ENCODE measurements around the gene MAPKAP1. TPM values are rescaled to one million over a fixed set of nuclear protein-coding genes. Genes with fewer than 3 reads are reported as not detected.
A peak's percentile ranks its signal among the peaks of the same experiment; 100 is the strongest.

Gene MAPKAP1
- total RNA-seq, 1 donor from 2014 or later, result 74.6 TPM

DNA sequence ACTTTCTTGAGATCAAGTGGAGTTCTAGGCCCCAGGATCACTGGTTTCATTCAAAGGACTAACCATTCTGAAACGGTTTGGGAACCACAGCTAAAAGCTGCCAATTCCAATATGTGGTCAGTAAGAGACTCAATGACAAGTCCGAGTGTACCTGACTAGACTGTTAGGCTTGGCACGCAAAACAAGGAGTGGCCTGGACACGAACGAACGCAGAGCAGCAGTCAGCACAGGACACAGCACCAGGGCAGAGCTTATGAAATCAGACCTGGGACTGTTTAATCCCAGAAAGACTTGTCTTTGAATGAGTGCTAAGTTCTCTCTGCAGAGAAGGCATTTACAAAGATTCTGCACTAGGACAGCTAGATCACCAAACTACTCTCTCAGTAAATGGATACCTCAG lies 231.6 kb downstream of the MAPKAP1 start:
- TF ChIP-seq, protein P1, sequence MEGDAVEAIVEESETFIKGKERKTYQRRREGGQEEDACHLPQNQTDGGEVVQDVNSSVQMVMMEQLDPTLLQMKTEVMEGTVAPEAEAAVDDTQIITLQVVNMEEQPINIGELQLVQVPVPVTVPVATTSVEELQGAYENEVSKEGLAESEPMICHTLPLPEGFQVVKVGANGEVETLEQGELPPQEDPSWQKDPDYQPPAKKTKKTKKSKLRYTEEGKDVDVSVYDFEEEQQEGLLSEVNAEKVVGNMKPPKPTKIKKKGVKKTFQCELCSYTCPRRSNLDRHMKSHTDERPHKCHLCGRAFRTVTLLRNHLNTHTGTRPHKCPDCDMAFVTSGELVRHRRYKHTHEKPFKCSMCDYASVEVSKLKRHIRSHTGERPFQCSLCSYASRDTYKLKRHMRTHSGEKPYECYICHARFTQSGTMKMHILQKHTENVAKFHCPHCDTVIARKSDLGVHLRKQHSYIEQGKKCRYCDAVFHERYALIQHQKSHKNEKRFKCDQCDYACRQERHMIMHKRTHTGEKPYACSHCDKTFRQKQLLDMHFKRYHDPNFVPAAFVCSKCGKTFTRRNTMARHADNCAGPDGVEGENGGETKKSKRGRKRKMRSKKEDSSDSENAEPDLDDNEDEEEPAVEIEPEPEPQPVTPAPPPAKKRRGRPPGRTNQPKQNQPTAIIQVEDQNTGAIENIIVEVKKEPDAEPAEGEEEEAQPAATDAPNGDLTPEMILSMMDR (IDR thresholded peaks at IDR 0.05; ENCODE audit: unreplicated experiment), result no peak
- DNase-seq (ENCODE audit: low spot score, unreplicated experiment), result no peak
- Mint-ChIP-seq H3K4me3 (ENCODE audit: low read depth) (no peak overlapping the region), H3K9me3 (ENCODE audit: low read depth) (no peaks in the 10 kb centered on the region), H3K36me3 (ENCODE audit: insufficient read depth) (peaks cover 10% of the 10 kb centered on the region), H3K27me3 (no peaks in the 10 kb centered on the region), H3K27ac (peak overlapping the region; percentile 72), H3K4me1 (ENCODE audit: low read depth) (peaks cover 71% of the 10 kb centered on the region)

DNA sequence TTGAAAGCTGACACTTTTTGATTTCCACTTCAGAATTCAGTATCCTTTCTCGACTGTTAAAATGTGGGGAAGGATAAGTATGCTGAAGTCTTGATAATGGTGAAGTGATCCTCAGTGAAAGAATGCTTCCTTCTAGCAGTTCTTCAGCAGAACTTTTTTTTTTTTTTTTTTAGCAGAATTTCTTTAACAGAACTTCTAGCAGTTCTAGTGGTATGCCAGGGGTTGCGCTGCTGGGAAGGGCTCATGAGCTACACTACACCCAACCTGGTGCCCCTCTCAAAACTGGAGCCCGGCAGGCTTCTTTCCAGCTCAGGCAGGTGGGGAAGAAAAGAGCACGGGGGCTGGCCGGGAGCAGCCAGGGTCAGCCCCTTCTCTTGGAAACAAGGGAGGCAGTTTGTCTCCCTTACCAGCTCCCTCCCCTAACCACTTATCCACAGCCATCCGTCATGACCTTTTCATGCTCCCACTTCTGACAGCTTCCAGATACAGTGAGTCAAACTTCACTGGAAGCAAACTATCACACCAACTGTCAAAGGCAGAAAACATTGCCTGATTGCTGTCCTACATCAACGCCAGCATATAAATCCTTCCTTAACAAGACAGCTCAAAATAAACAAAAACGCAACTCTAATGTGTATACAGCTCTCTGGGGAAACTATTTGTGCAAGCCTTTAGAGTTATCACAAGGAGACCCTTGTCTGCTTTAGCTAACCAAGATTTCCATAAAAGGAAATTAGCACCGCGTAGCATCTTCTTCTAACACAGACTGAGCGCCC lies 233.9 kb downstream of the MAPKAP1 start:
- DNase-seq (ENCODE audit: low spot score, unreplicated experiment), result no peak
- no peaks in the 10 kb centered on the region for H3K27me3 Mint-ChIP-seq
- H3K4me3 Mint-ChIP-seq (ENCODE audit: low read depth), result no peak overlapping the region
- H3K27ac Mint-ChIP-seq, result peak overlapping the region; percentile 73
- H3K4me1 Mint-ChIP-seq (ENCODE audit: low read depth), result peaks cover 86% of the 10 kb centered on the region
- H3K9me3 Mint-ChIP-seq (ENCODE audit: low read depth), result no peaks in the 10 kb centered on the region
- peaks cover 5% of the 10 kb centered on the region for H3K36me3 Mint-ChIP-seq (ENCODE audit: insufficient read depth)
- TF ChIP-seq, protein P1 (IDR thresholded peaks at IDR 0.05; ENCODE audit: unreplicated experiment), result peak; percentile 19

DNA sequence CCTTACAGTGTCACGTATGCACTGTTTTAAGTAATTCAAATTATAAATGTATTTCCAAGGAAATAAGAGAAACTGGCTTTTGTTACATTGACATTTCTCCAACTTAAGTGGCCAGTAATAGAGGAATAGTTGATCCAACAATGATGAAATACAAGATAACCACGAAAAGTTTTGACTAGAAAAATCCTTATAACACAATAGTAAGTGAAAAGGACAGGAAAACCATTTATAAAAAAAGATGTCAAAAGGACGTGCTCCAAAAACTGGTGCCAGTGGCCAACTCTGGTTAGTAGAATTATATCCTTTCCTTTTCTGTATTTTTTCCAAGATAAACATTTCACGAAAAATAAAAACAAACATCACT lies 234.5 kb downstream of the MAPKAP1 start:
- no peak for DNase-seq (ENCODE audit: low spot score, unreplicated experiment)
- Mint-ChIP-seq H3K27me3 (no peaks in the 10 kb centered on the region), H3K36me3 (ENCODE audit: insufficient read depth) (peaks cover under 1% of the 10 kb centered on the region), H3K4me3 (ENCODE audit: low read depth) (no peak overlapping the region), H3K9me3 (ENCODE audit: low read depth) (no peaks in the 10 kb centered on the region), H3K4me1 (ENCODE audit: low read depth) (peaks cover 81% of the 10 kb centered on the region), H3K27ac (no peak overlapping the region)
- TF ChIP-seq, protein P1 (IDR thresholded peaks at IDR 0.05; ENCODE audit: unreplicated experiment), result no peak

- H3K4me3 Mint-ChIP-seq (ENCODE audit: low read depth), result peak overlapping the region; percentile 45
- no peak for DNase-seq (ENCODE audit: low spot score, unreplicated experiment)
- H3K4me1 Mint-ChIP-seq (ENCODE audit: low read depth), result peaks cover 66% of the 10 kb centered on the region
- H3K9me3 Mint-ChIP-seq (ENCODE audit: low read depth), result no peaks in the 10 kb centered on the region
- H3K27me3 Mint-ChIP-seq, result no peaks in the 10 kb centered on the region
- H3K36me3 Mint-ChIP-seq (ENCODE audit: insufficient read depth), result no peaks in the 10 kb centered on the region
- TF ChIP-seq, protein P1 (IDR thresholded peaks at IDR 0.05; ENCODE audit: unreplicated experiment), result no peak
- H3K27ac Mint-ChIP-seq, result peak overlapping the region; percentile 9
Measured at GRCh38 chr9:125470767-125471580, 236.0 kb downstream of the MAPKAP1 start.

- Mint-ChIP-seq H3K36me3 (ENCODE audit: insufficient read depth) (no peaks in the 10 kb centered on the region), H3K27me3 (no peaks in the 10 kb centered on the region), H3K4me3 (ENCODE audit: low read depth) (no peak overlapping the region), H3K9me3 (ENCODE audit: low read depth) (no peaks in the 10 kb centered on the region), H3K4me1 (ENCODE audit: low read depth) (peaks cover 60% of the 10 kb centered on the region), H3K27ac (no peak overlapping the region)
- no peak for DNase-seq (ENCODE audit: low spot score, unreplicated experiment)
- TF ChIP-seq, protein P1 (IDR thresholded peaks at IDR 0.05; ENCODE audit: unreplicated experiment), result no peak
Measured at GRCh38 chr9:125470189-125470588, 236.8 kb downstream of the MAPKAP1 start.

Measured in progenitor cell of endocrine pancreas (in vitro differentiated cells).